Mucosa of descending colon (tissue), 3 donors: ENCODE data around the gene NEBL. TPM values are rescaled to one million over a fixed set of nuclear protein-coding genes. Genes with fewer than 3 reads are reported as not detected.

Experiments used
- ATAC-seq: fragments of 200-7000 bp; cut with Tn5 transposase; one replicate; pipeline ENCODE4 v1.9.1; 2020; ENCODE audit warnings: mild to moderate bottlenecking, moderate library complexity
- DNase-seq, 3 donors: peaks; one replicate each; pipeline ENCODE4 v3.0.0-alpha.2; 2020
- H3K36me3 ChIP-seq: fragments of 200-600 bp; one replicate; pipeline ENCODE4 v1.8.0; 2021; ENCODE audit warnings: low read depth, mild to moderate bottlenecking
- H3K4me1 ChIP-seq: fragments of 200-600 bp; one replicate; pipeline ENCODE4 v1.8.0; 2021; ENCODE audit warnings: low read depth, mild to moderate bottlenecking
- H3K4me3 ChIP-seq: fragments of 200-600 bp; one replicate; pipeline ENCODE4 v1.8.0; 2021; ENCODE audit warnings: mild to moderate bottlenecking
- H3K9me3 ChIP-seq: fragments of 200-600 bp; one replicate; pipeline ENCODE4 v1.8.0; 2021; ENCODE audit warnings: mild to moderate bottlenecking
- CTCF ChIP-seq: fragments of 200-600 bp; IDR thresholded peaks from one replicate; pipeline ENCODE4 v1.8.0; 2022; ENCODE audit warnings: antibody characterized with exemption, mild to moderate bottlenecking
- intact Hi-C, 2 donors: fragments of 100-400 bp; cut with DNase I in 1 of 2; cut with micrococcal nuclease in 1 of 2; formaldehyde crosslinking; loops; one replicate each; pipeline versions ENCODE4 v1.11.0 to v1.11.1; 2022; cut with DNase I, micrococcal nuclease
- total RNA-seq, 3 donors: library from RNA; stranded (reverse); fragmentation: NEBNext Ultra II Directional in 2 of 3; extraction: Animal tissue kit (Norgen Biotek cat#: 25700) in 2 of 3; gene quantifications; one replicate each; pipeline versions ENCODE4 v1.2.1 to v1.2.4, GENCODE V29; 2021 to 2023
- donor health status: DM: no; HTN: no; CAD: no; lungs with moderate emphysema.
- donor health status: DM: no; HTN: no; CAD: no.
- donor health status: DM: no; HTN: yes; CAD: no.

NEBL gene
- total RNA-seq, 3 donors from 2014 or later: 5.7 to 22.0 (median 14.7) TPM

- H3K4me1 ChIP-seq: no peaks in the 10 kb centered on the region
- no peaks in the 10 kb centered on the region for H3K36me3 ChIP-seq
- ATAC-seq: no peak
- H3K9me3 ChIP-seq: no peaks in the 10 kb centered on the region
- TF ChIP-seq CTCF: no peak
- no peak for DNase-seq
- H3K4me3 ChIP-seq: no peak overlapping the region
- intact Hi-C loops: no loop called here
Measured at GRCh38 chr10:20885678-20886077, 11.4 kb downstream of the NEBL start.

- ATAC-seq (no peak), DNase-seq (no peak)
- TF ChIP-seq CTCF: no peak
- Histone ChIP-seq H3K36me3 (no peaks in the 10 kb centered on the region), H3K4me3 (no peak overlapping the region), H3K9me3 (no peaks in the 10 kb centered on the region), H3K4me1 (no peaks in the 10 kb centered on the region)
- intact Hi-C loops: no loop called here
Measured at GRCh38 chr10:20883552-20883951, 13.6 kb downstream of the NEBL start.

- peaks cover 2% of the 10 kb centered on the region for H3K4me1 ChIP-seq
- intact Hi-C loops: no loop called here
- no peak for DNase-seq
- ATAC-seq: no peak
- H3K9me3 ChIP-seq: no peaks in the 10 kb centered on the region
- no peak for TF ChIP-seq CTCF
- H3K4me3 ChIP-seq: no peak overlapping the region
- H3K36me3 ChIP-seq: no peaks in the 10 kb centered on the region
Measured at GRCh38 chr10:20882091-20882490, 15.0 kb downstream of the NEBL start.

- H3K9me3 ChIP-seq: no peaks in the 10 kb centered on the region
- H3K4me3 ChIP-seq: no peak overlapping the region
- H3K4me1 ChIP-seq: peaks cover 2% of the 10 kb centered on the region
- H3K36me3 ChIP-seq: no peaks in the 10 kb centered on the region
- intact Hi-C loops: no loop called here
- TF ChIP-seq CTCF: no peak
- DNase-seq (peak in 1 of 3 donors; percentile 18), ATAC-seq (peak; percentile 50)
Measured at GRCh38 chr10:20879136-20879535, 18.0 kb downstream of the NEBL start.

- H3K4me1 ChIP-seq: peaks cover 2% of the 10 kb centered on the region
- H3K4me3 ChIP-seq: no peak overlapping the region
- no peak for TF ChIP-seq CTCF
- no peaks in the 10 kb centered on the region for H3K9me3 ChIP-seq
- no peak for DNase-seq
- ATAC-seq: peak; percentile 84
- intact Hi-C loops: no loop called here
- no peaks in the 10 kb centered on the region for H3K36me3 ChIP-seq
Measured at GRCh38 chr10:20877986-20878983, 18.8 kb downstream of the NEBL start.
